SK-N-SH (cell line): ENCODE results near the gene UBE2A. TPM values are rescaled to one million over a fixed set of nuclear protein-coding genes. Genes with fewer than 3 reads are reported as not detected.

ENCODE experiments used
- CTCF ChIA-PET: fragments of 300-600, 350-600 bp; formaldehyde crosslinking; extraction: SDS; loops from one replicate; lab custom pipeline; 2021; lab: Yijun Ruan, JAX
- POLR2A ChIA-PET: fragments of 350-600 bp; sonication (Branson Sonifier 250); formaldehyde crosslinking; extraction: SDS; loops from one replicate; lab custom pipeline; 2020; ENCODE audit warnings: antibody characterized with exemption, inconsistent platforms; lab: Yijun Ruan, JAX
- DNase-seq: peaks from one replicate; pipeline ENCODE4 v3.0.0; 2012
- H2AFZ ChIP-seq: fragments of 200-600 bp; sonication (generic); 2 replicates; pipeline ENCODE4 v1.8.1; 2016; ENCODE audit warnings: antibody characterized with exemption, mild to moderate bottlenecking, low read depth
- H3F3A ChIP-seq: fragments of 200-600 bp; sonication (generic); replicated peaks from 2 replicates; pipeline ENCODE3; 2016; ENCODE audit warnings: antibody characterized with exemption, mild to moderate bottlenecking; ENCODE audit not compliant: insufficient read depth
- H3K27ac ChIP-seq, 2 experiments: fragments of 200-500 bp in 1 of 2; fragments of 200-600 bp in 1 of 2; sonication (Bioruptor generic) in 1 of 2; sonication (generic), shearing (Covaris generic) in 1 of 2; 2 replicates each; pipeline versions ENCODE4 v1.5.1 to v1.6.1; 2014 to 2016; ENCODE audit warnings: low read depth in 2 of 2, inconsistent platforms in 1 of 2, low read length in 1 of 2, mild to moderate bottlenecking in 1 of 2, mixed read lengths in 1 of 2
- H3K27me3 ChIP-seq: fragments of 200-600 bp; sonication (generic), shearing (Covaris generic); 2 replicates; pipeline ENCODE4 v1.6.1; 2016; ENCODE audit warnings: mixed run types; ENCODE audit not compliant: insufficient read depth
- H3K36me3 ChIP-seq, 2 experiments: fragments of 200-500 bp in 1 of 2; fragments of 200-600 bp in 1 of 2; sonication (Bioruptor generic) in 1 of 2; sonication (generic) in 1 of 2; replicated peaks in 1 of 2; 2 replicates each; pipeline versions ENCODE3 to v1.5.1; 2014 to 2016; ENCODE audit warnings: low read length in 1 of 2, mild to moderate bottlenecking in 1 of 2; ENCODE audit not compliant: insufficient read depth in 2 of 2, control insufficient read depth in 1 of 2
- H3K4me1 ChIP-seq, 2 experiments: fragments of 200-500 bp in 1 of 2; fragments of 200-600 bp in 1 of 2; sonication (Bioruptor generic) in 1 of 2; sonication (generic), shearing (Covaris generic) in 1 of 2; 2 replicates each; pipeline versions ENCODE4 v1.5.1 to v1.6.1; 2014 to 2016; ENCODE audit warnings: low read depth in 1 of 2, low read length in 1 of 2, mixed run types in 1 of 2; ENCODE audit not compliant: insufficient read depth in 2 of 2, control insufficient read depth in 1 of 2
- H3K4me2 ChIP-seq: fragments of 200-600 bp; sonication (generic), shearing (Covaris generic); 2 replicates; pipeline ENCODE4 v1.6.1; 2017; ENCODE audit warnings: mixed run types
- H3K4me3 ChIP-seq, 2 experiments: fragments of 200-500 bp in 1 of 2; fragments of 200-600 bp in 1 of 2; sonication (Bioruptor generic) in 1 of 2; sonication (generic), shearing (Covaris generic) in 1 of 2; 2 replicates each; pipeline versions ENCODE4 v1.5.1 to v1.8.1; 2014 to 2016; ENCODE audit warnings: low read depth in 2 of 2, inconsistent platforms in 1 of 2, low read length in 1 of 2, mild to moderate bottlenecking in 1 of 2, mixed read lengths in 1 of 2, moderate library complexity in 1 of 2
- H3K79me2 ChIP-seq: fragments of 200-600 bp; sonication (generic); 2 replicates; pipeline ENCODE4 v1.8.1; 2017; ENCODE audit warnings: mild to moderate bottlenecking; ENCODE audit not compliant: insufficient read depth
- H3K9ac ChIP-seq: fragments of 200-600 bp; sonication (generic); 2 replicates; pipeline ENCODE4 v1.6.1; 2017; ENCODE audit warnings: mixed run types
- H3K9me2 ChIP-seq: fragments of 200-600 bp; sonication (generic); 2 replicates; pipeline ENCODE4 v1.6.1; 2017; ENCODE audit warnings: mixed run types
- H3K9me3 ChIP-seq: fragments of 200-600 bp; sonication (generic); 2 replicates; pipeline ENCODE4 v1.6.1; 2017; ENCODE audit warnings: mixed run types, mild to moderate bottlenecking, moderate library complexity
- H4K20me1 ChIP-seq: fragments of 200-600 bp; sonication (generic); 2 replicates; pipeline ENCODE4 v1.6.1; 2017; ENCODE audit warnings: mild to moderate bottlenecking, mixed run types; ENCODE audit not compliant: insufficient read depth
- CHD2 ChIP-seq: fragments of 150-350 bp; IDR thresholded peaks from 2 replicates; pipeline ENCODE4 v1.6.1; 2018; ENCODE audit warnings: low read length; ENCODE audit not compliant: partially characterized antibody
- CTCF ChIP-seq: fragments of 200-600 bp; sonication (generic); IDR thresholded peaks from 2 replicates; pipeline ENCODE4 v1.6.1; 2017; ENCODE audit warnings: antibody characterized with exemption, mild to moderate bottlenecking, moderate library complexity
- FOXM1 ChIP-seq: IDR thresholded peaks from 2 replicates; pipeline ENCODE4 v1.4.0; 2012; ENCODE audit warnings: low read depth, mild to moderate bottlenecking
- MEF2A ChIP-seq: IDR thresholded peaks from 2 replicates; pipeline ENCODE4 v1.4.0; 2012; ENCODE audit warnings: low read depth, borderline replicate concordance
- MXI1 ChIP-seq: IDR thresholded peaks from 2 replicates; pipeline ENCODE4 v1.6.1; 2012; ENCODE audit warnings: mild to moderate bottlenecking, low read depth, low read length, improper control_type of control experiment
- NFIC ChIP-seq: IDR thresholded peaks from 2 replicates; pipeline ENCODE4 v1.4.0; 2012; ENCODE audit warnings: borderline replicate concordance
- PBX3 ChIP-seq: IDR thresholded peaks from 2 replicates; pipeline ENCODE4; 2012
- RAD21 ChIP-seq: IDR thresholded peaks from 2 replicates; pipeline ENCODE4 v1.6.1; 2012; ENCODE audit warnings: mild to moderate bottlenecking, low read length
- RCOR1 ChIP-seq: fragments of 150-350 bp; IDR thresholded peaks from 2 replicates; pipeline ENCODE4 v1.6.1; 2017; ENCODE audit warnings: antibody characterized with exemption, low read length
- REST ChIP-seq: IDR thresholded peaks from 2 replicates; pipeline ENCODE4 v1.6.1; 2012; ENCODE audit warnings: mild to moderate bottlenecking, low read depth, low read length, moderate library complexity
- RXRA ChIP-seq: IDR thresholded peaks from 2 replicates; pipeline ENCODE4 v1.4.0; 2012; ENCODE audit warnings: low read depth, mild to moderate bottlenecking, borderline replicate concordance
- SIN3A ChIP-seq: IDR thresholded peaks from 2 replicates; pipeline ENCODE4 v1.6.1; 2012; ENCODE audit warnings: low read depth, mild to moderate bottlenecking, low read length, moderate library complexity, borderline replicate concordance
- SMC3 ChIP-seq: IDR thresholded peaks from 2 replicates; pipeline ENCODE4 v1.6.1; 2012; ENCODE audit warnings: low read depth, low read length, improper control_type of control experiment
- TAF1 ChIP-seq: IDR thresholded peaks from 2 replicates; pipeline ENCODE4 v1.6.1; 2012; ENCODE audit warnings: low read depth, mild to moderate bottlenecking, low read length, moderate library complexity, borderline replicate concordance
- TEAD4 ChIP-seq: IDR thresholded peaks from 2 replicates; pipeline ENCODE4 v1.4.0; 2012; ENCODE audit warnings: mild to moderate bottlenecking, borderline replicate concordance; ENCODE audit not compliant: insufficient read depth
- ZBTB33 ChIP-seq: IDR thresholded peaks from 2 replicates; pipeline ENCODE4 v1.4.0; 2012; ENCODE audit warnings: low read depth, borderline replicate concordance
- WGBS: methylation state at CpG from one replicate; pipeline ENCODE4 v1.1.6; 2017; ENCODE audit warnings: low lambda C conversion rate; 5-methylcytosine and 5-hydroxymethylcytosine counted together
- polyA plus RNA-seq, 3 experiments: library from polyadenylated mRNA; depleted of rRNA; stranded (reverse); fragments of >200 nt; gene quantifications; 2 replicates each; pipeline ENCODE4 v1.2.3, GENCODE V29; 2012
- TF ChIP-seq, protein P1 (sequence below): IDR thresholded peaks from 2 replicates; pipeline ENCODE4 v1.4.0; 2012; ENCODE audit warnings: low read depth, borderline replicate concordance

Gene UBE2A
- polyA plus RNA-seq, 1 of the 3 experiments (the other 2 are of a cell fraction), result 38.4 TPM

DNA sequence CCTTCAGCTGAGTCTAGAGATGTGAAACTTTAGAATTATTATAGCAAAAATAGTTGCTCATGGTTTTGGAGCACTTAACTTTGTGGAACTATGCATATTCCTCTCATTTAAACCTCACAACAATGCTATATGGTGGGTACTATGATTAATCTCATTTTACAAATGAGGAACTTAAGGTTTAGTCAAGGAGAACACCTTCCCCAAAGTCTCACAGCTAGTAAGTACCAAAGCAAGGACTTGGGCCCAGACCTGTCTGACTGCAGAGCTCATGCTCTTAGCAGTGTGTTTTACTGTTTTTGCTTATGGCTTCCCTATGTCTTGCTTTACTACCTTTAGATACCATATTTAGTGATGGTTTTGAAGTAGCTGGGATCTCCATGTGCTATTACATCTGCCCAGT lies 5.1 kb downstream of the UBE2A start:
- H3K9me2 ChIP-seq, result no peaks in the 10 kb centered on the region
- peaks cover 3 to 14% of the 10 kb centered on the region in 2 experiments for H3K36me3 ChIP-seq
- no peak overlapping the region for H3K4me2 ChIP-seq
- H3K9ac ChIP-seq, result no peak overlapping the region
- H4K20me1 ChIP-seq, result no peaks in the 10 kb centered on the region
- 0 out of 2 replicates have a peak, but pooled peaks cover 9% of the 10 kb centered on the region for H3K27me3 ChIP-seq
- no peak for DNase-seq
- peaks cover 2% of the 10 kb centered on the region for H3F3A ChIP-seq
- H3K79me2 ChIP-seq, result peaks cover 25% of the 10 kb centered on the region
- peaks cover 0 to 3% of the 10 kb centered on the region in 2 experiments; a peak in 1 of 4 replicates for H3K4me1 ChIP-seq
- TF ChIP-seq TEAD4 (no peak), RXRA (no peak), RAD21 (no peak), CHD2 (no peak), RCOR1 (no peak), CTCF (no peak), MXI1 (no peak), PBX3 (no peak), NFIC (no peak), TAF1 (no peak), FOXM1 (no peak)
- TF ChIP-seq, protein P1, sequence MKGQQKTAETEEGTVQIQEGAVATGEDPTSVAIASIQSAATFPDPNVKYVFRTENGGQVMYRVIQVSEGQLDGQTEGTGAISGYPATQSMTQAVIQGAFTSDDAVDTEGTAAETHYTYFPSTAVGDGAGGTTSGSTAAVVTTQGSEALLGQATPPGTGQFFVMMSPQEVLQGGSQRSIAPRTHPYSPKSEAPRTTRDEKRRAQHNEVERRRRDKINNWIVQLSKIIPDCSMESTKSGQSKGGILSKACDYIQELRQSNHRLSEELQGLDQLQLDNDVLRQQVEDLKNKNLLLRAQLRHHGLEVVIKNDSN, result no peak
- TF ChIP-seq, all 33 proteins: peak for 0
- no peak overlapping the region for H3K4me3 ChIP-seq
- H3K27ac ChIP-seq, result no peak overlapping the region
- POLR2A ChIA-PET, result no interaction called here
- no peaks in the 10 kb centered on the region for H3K9me3 ChIP-seq
- no peak overlapping the region for H2AFZ ChIP-seq
- CTCF ChIA-PET, result interaction anchor here (1.3 to 1.7 kb wide), 2 partner anchors 24 to 31 kb away, joined by 3 to 7 read pairs; no protein-coding TSS in a partner anchor

- Histone ChIP-seq H3F3A (peaks cover 2% of the 10 kb centered on the region), H3K36me3 (peaks cover 0 to 2% of the 10 kb centered on the region in 2 experiments), H3K79me2 (no peaks in the 10 kb centered on the region), H4K20me1 (no peaks in the 10 kb centered on the region), H3K9ac (no peak overlapping the region), H2AFZ (no peak overlapping the region), H3K4me1 (no peaks in the 10 kb centered on the region), H3K27me3 (no peaks in the 10 kb centered on the region; the same call in 1 of the 2 replicates), H3K9me2 (no peaks in the 10 kb centered on the region), H3K9me3 (no peaks in the 10 kb centered on the region), H3K4me2 (no peak overlapping the region), H3K27ac (no peak overlapping the region), H3K4me3 (no peak overlapping the region)
- ChIA-PET POLR2A (no interaction called here), CTCF (interaction anchor here (0.7 to 1.6 kb wide), 5 partner anchors 9 to 67 kb away, joined by 3 to 5 read pairs (median 3); no protein-coding TSS in a partner anchor)
- DNase-seq, result no peak
- 31% methylated on average over 2 of the region's 2 CpGs for WGBS
- TF ChIP-seq TAF1 (no peak), MEF2A (no peak), ZBTB33 (no peak), REST (no peak), FOXM1 (no peak), RXRA (no peak), RCOR1 (no peak), RAD21 (no peak), SIN3A (no peak), SMC3 (no peak)
Observed at GRCh38 chrX:119583431-119584059, 9.2 kb downstream of the UBE2A start.
